Measurements from ENCODE around the gene CDR2.

CDR2 gene

DNA sequence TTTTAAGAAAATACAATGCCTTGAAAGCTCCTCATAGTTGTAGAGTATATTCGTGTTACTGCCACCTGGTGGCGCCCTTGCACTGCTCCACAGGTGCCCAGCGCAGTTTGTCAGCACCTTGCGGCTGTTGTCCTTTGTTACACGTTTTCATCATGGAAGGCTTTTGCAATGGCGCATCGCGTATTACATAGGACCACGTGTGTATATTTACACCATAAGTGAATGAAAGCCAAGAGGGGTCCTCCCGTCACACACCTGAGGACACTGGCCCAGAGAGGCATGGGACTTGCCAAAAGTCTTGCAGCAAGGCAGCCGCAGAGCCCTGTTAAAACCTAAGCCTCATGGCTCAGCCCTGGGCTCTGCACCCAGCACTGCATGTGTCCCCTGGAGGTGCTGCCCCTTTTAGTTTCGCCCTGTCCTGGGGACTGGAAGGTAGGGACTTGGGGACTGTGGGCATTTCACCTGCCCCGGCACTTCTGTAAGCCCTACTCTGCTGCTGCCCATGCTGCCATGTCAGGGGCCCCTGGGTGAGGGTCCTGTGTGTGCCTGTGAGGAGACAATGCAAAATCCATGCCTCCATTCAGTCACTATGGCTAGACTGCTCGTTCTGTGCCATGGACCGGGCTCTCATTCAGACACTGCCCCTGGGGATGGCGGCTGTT is 52.9 kb downstream of the CDR2 start:
- DNase-seq (ENCODE audit: insufficient read length, low spot score), result peak; percentile 54
- peak; percentile 82 for TF ChIP-seq CTCF (IDR thresholded peaks at IDR 0.05; ENCODE audit: insufficient read depth, missing control alignments)
- peak; percentile 56 for FAIRE-seq

- no peak for FAIRE-seq
- no peak for DNase-seq (ENCODE audit: insufficient read length, low spot score)
- no peak for TF ChIP-seq CTCF (IDR thresholded peaks at IDR 0.05; ENCODE audit: insufficient read depth, missing control alignments)
Observed at GRCh38 chr16:22320572-22321339, 53.7 kb downstream of the CDR2 start.

- peak; percentile 48 for TF ChIP-seq CTCF (IDR thresholded peaks at IDR 0.05; ENCODE audit: insufficient read depth, missing control alignments)
- DNase-seq (ENCODE audit: insufficient read length, low spot score) (no peak), FAIRE-seq (no peak)
Observed at GRCh38 chr16:22318690-22319358, 55.6 kb downstream of the CDR2 start.

- no peak for TF ChIP-seq CTCF (IDR thresholded peaks at IDR 0.05; ENCODE audit: insufficient read depth, missing control alignments)
- DNase-seq (ENCODE audit: insufficient read length, low spot score) (no peak), FAIRE-seq (no peak)
Observed at GRCh38 chr16:22317625-22318024, 56.8 kb downstream of the CDR2 start.

GRCh38 chr16:22317001-22317530 is 57.4 kb downstream of the CDR2 start:
- TF ChIP-seq CTCF (IDR thresholded peaks at IDR 0.05; ENCODE audit: insufficient read depth, missing control alignments), result no peak
- FAIRE-seq (no peak), DNase-seq (ENCODE audit: insufficient read length, low spot score) (no peak)

DNA sequence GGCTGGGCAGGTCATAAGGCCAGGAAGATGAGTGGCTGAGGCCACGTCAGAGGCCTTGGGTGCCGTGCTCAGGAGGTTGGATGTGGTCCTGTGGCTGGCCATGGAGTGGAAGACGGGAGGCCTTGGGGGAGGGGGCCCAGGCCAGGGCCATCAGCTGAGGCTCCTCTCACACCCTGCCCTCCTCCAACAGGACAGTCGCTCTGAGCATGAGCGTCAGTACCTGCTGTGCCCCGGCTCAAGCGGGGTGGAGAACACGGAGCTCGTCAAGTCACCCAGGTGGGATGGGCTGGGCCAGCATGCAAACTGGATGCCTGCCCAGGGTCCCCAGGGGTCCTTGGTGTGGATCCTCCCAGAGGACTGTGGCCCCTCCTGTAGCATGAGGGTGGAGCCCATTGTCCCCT is 58.0 kb downstream of the CDR2 start:
- DNase-seq (ENCODE audit: insufficient read length, low spot score) (no peak), FAIRE-seq (no peak)
- TF ChIP-seq CTCF (IDR thresholded peaks at IDR 0.05; ENCODE audit: insufficient read depth, missing control alignments), result no peak

Measured in D721Med (cell line).